Fibroblast of lung (primary cell): ENCODE data around the gene HUNK. TPM values are rescaled to one million over a fixed set of nuclear protein-coding genes. Genes with fewer than 3 reads are reported as not detected.

Experiments
- DNase-seq, 2 donors: peaks; one replicate each; pipeline versions ENCODE4 v3.0.0 to v3.0.0-alpha.2; 2010; ENCODE audit warnings: low read depth in 2 of 2
- H2AFZ ChIP-seq: 2 replicates; pipeline ENCODE4 v1.5.1; 2012; ENCODE audit warnings: low read length, control low read depth, inconsistent platforms
- H3K27ac ChIP-seq: 2 replicates; pipeline ENCODE4 v1.5.1; 2011; ENCODE audit warnings: low read length, control low read depth; ENCODE audit not compliant: insufficient read depth
- H3K27me3 ChIP-seq: 2 replicates; pipeline ENCODE4 v1.5.1; 2011; ENCODE audit warnings: mild to moderate bottlenecking, low read length; ENCODE audit not compliant: control insufficient read depth, insufficient read depth
- H3K36me3 ChIP-seq: 2 replicates; pipeline ENCODE4 v1.5.1; 2011; ENCODE audit warnings: low read length; ENCODE audit not compliant: control insufficient read depth, insufficient read depth
- H3K4me1 ChIP-seq: 2 replicates; pipeline ENCODE4 v1.5.1; 2011; ENCODE audit warnings: low read length; ENCODE audit not compliant: control insufficient read depth, insufficient read depth; ENCODE audit errors: extremely low read depth
- H3K4me2 ChIP-seq: 2 replicates; pipeline ENCODE4 v1.5.1; 2011; ENCODE audit warnings: low read length, control low read depth; ENCODE audit not compliant: insufficient read depth; ENCODE audit errors: extremely low read depth
- H3K4me3 ChIP-seq, 4 experiments: fragments of 200-600 bp in 1 of 4; sonication (generic) in 1 of 4; replicated peaks in 1 of 4; 2 replicates each; pipeline ENCODE4 v1.5.1; 2011 to 2016; ENCODE audit warnings: low read length in 4 of 4, low read depth in 3 of 4, mild to moderate bottlenecking in 3 of 4, control low read depth in 2 of 4, inconsistent platforms in 1 of 4, mixed read lengths in 1 of 4; ENCODE audit not compliant: insufficient read depth in 1 of 4; ENCODE audit errors: control extremely low read depth in 1 of 4
- H3K79me2 ChIP-seq: 2 replicates; pipeline ENCODE4 v1.5.1; 2012; ENCODE audit warnings: mild to moderate bottlenecking, low read length, inconsistent platforms; ENCODE audit not compliant: control insufficient read depth, insufficient read depth
- H3K9ac ChIP-seq: 2 replicates; pipeline ENCODE4 v1.5.1; 2011; ENCODE audit warnings: mild to moderate bottlenecking, low read length, control low read depth; ENCODE audit not compliant: insufficient read depth
- H3K9me3 ChIP-seq: 2 replicates; pipeline ENCODE4 v1.5.1; 2012; ENCODE audit warnings: low read depth, low read length; ENCODE audit not compliant: control insufficient read depth, insufficient read depth
- H4K20me1 ChIP-seq: 2 replicates; pipeline ENCODE4 v1.5.1; 2011; ENCODE audit warnings: low read length; ENCODE audit not compliant: control insufficient read depth, insufficient read depth; ENCODE audit errors: extremely low read depth
- CTCF ChIP-seq, 2 donors: IDR thresholded peaks in 1 of 2; conservative IDR thresholded peaks in 1 of 2; 1 replicate in 1 of 2; 2 replicates in 1 of 2; pipeline ENCODE4 v1.5.1; 2011 to 2012; ENCODE audit warnings: low read length in 2 of 2, control low read depth in 1 of 2, inconsistent platforms in 1 of 2, low read depth in 1 of 2, mild to moderate bottlenecking in 1 of 2
- EZH2 ChIP-seq: IDR thresholded peaks from 2 replicates; pipeline ENCODE4 v1.5.1; 2012; ENCODE audit warnings: low read length, control low read depth, mild to moderate bottlenecking; ENCODE audit errors: missing control alignments
- polyA minus RNA-seq: library from RNA; depleted of rRNA, polyadenylated mRNA; stranded (reverse); fragments of >200 nt; gene quantifications from 2 replicates; pipeline ENCODE4 v1.2.3, GENCODE V29; 2011; ENCODE audit warnings: low replicate concordance
- polyA plus RNA-seq, 2 donors: library from polyadenylated mRNA; depleted of rRNA in 1 of 2; stranded (reverse) in 1 of 2; unstranded in 1 of 2; fragments of >200 nt; gene quantifications; 2 replicates each; pipeline ENCODE4 v1.2.1, GENCODE V29; 2011 to 2012; ENCODE audit warnings: missing spikeins in 1 of 2
- total RNA-seq: library from RNA; depleted of rRNA; stranded (reverse); fragments of >200 nt; gene quantifications from 2 replicates; pipeline ENCODE4 v1.2.1, GENCODE V29; 2014

Gene HUNK
- total RNA-seq: under 0.01 and 0.33 TPM in 2 replicates
- 0.09 and 0.25 TPM in 2 replicates for polyA plus RNA-seq
- polyA plus RNA-seq (2012): 0.19 and 0.21 TPM in 2 replicates
- 0.55 and 1.2 TPM in 2 replicates for polyA minus RNA-seq

- Histone ChIP-seq H3K4me3 (peak within 1 kb of the TSS; percentile 12 to 57 (median 22)), H2AFZ (no peak within 1 kb of the TSS), H3K9ac (no peak within 1 kb of the TSS), H3K79me2 (no peaks in the 10 kb centered on the region), H3K27ac (no peak within 1 kb of the TSS), H3K4me1 (no peaks in the 10 kb centered on the region), H3K9me3 (no peaks in the 10 kb centered on the region), H3K36me3 (no peaks in the 10 kb centered on the region), H4K20me1 (no peaks in the 10 kb centered on the region), H3K27me3 (peaks cover 21% of the 10 kb centered on the region), H3K4me2 (peak within 1 kb of the TSS; percentile 75)
- TF ChIP-seq CTCF (conservative IDR thresholded peaks at IDR 0.05 in 1 of 2, IDR thresholded peaks at IDR 0.05 in 1 of 2; ENCODE audit: low read depth in 1 of 2, low read length in 2 of 2): peak in 1 of 2 donors; percentile 14
- peak; percentile 40 for TF ChIP-seq EZH2
- peak; percentile 37 to 39 for DNase-seq
These were observed at the start of gene HUNK for GRCh38 chr21:31872452-31873274. TSS of gene HUNK (plus strand) at chr21:31873020. CDS start at chr21:31873675, 655 bp downstream.

GRCh38 chr21:31829736-31830472 is 42.9 kb upstream of the HUNK start:
- no peaks in the 10 kb centered on the region for H3K36me3 ChIP-seq
- no peak overlapping the region for H3K4me2 ChIP-seq
- no peak for TF ChIP-seq CTCF (conservative IDR thresholded peaks at IDR 0.05 in 1 of 2, IDR thresholded peaks at IDR 0.05 in 1 of 2; ENCODE audit: low read depth in 1 of 2, low read length in 2 of 2)
- TF ChIP-seq EZH2: no peak
- H3K9me3 ChIP-seq: no peaks in the 10 kb centered on the region
- H2AFZ ChIP-seq: no peak overlapping the region
- H3K79me2 ChIP-seq: no peaks in the 10 kb centered on the region
- H4K20me1 ChIP-seq: no peaks in the 10 kb centered on the region
- no peak overlapping the region for H3K4me3 ChIP-seq
- no peak for DNase-seq
- H3K4me1 ChIP-seq: no peaks in the 10 kb centered on the region
- H3K9ac ChIP-seq: no peak overlapping the region
- no peak overlapping the region for H3K27ac ChIP-seq
- no peaks in the 10 kb centered on the region for H3K27me3 ChIP-seq

DNA sequence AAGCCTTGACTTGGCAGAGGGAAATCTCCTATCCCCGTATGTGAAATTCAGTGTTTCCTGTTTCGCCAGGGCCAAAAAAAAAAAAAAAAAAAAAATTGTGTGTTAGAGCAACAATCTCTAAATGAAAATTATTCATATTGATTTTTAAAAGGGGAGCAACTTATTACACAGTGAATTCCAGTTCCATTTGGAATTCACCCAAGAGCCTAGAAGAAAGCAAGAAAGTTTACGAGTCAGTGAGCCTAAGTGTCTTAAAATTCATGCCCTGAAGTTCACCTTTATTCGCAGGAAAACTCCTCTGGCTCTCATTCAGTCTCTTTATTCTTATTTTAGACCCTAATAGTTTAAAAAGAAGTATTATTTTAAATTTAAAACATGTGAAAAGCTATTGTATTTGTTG is 42.1 kb upstream of the HUNK start:
- Histone ChIP-seq H3K4me1 (no peaks in the 10 kb centered on the region), H3K4me2 (no peak overlapping the region), H2AFZ (no peak overlapping the region), H3K36me3 (no peaks in the 10 kb centered on the region), H3K79me2 (no peaks in the 10 kb centered on the region), H3K27me3 (no peaks in the 10 kb centered on the region), H3K9ac (no peak overlapping the region), H4K20me1 (no peaks in the 10 kb centered on the region), H3K9me3 (no peaks in the 10 kb centered on the region), H3K27ac (no peak overlapping the region), H3K4me3 (no peak overlapping the region)
- DNase-seq: no peak
- no peak for TF ChIP-seq CTCF (conservative IDR thresholded peaks at IDR 0.05 in 1 of 2, IDR thresholded peaks at IDR 0.05 in 1 of 2; ENCODE audit: low read depth in 1 of 2, low read length in 2 of 2)
- no peak for TF ChIP-seq EZH2
